Measurements from ENCODE around the gene PHLDA2. TPM values are rescaled to one million over a fixed set of nuclear protein-coding genes. Genes with fewer than 3 reads are reported as not detected.
A peak's percentile ranks its signal among the peaks of the same experiment; 100 is the strongest.

PHLDA2 gene
- total RNA-seq, 1 donor from 2014 or later: not detected

DNA sequence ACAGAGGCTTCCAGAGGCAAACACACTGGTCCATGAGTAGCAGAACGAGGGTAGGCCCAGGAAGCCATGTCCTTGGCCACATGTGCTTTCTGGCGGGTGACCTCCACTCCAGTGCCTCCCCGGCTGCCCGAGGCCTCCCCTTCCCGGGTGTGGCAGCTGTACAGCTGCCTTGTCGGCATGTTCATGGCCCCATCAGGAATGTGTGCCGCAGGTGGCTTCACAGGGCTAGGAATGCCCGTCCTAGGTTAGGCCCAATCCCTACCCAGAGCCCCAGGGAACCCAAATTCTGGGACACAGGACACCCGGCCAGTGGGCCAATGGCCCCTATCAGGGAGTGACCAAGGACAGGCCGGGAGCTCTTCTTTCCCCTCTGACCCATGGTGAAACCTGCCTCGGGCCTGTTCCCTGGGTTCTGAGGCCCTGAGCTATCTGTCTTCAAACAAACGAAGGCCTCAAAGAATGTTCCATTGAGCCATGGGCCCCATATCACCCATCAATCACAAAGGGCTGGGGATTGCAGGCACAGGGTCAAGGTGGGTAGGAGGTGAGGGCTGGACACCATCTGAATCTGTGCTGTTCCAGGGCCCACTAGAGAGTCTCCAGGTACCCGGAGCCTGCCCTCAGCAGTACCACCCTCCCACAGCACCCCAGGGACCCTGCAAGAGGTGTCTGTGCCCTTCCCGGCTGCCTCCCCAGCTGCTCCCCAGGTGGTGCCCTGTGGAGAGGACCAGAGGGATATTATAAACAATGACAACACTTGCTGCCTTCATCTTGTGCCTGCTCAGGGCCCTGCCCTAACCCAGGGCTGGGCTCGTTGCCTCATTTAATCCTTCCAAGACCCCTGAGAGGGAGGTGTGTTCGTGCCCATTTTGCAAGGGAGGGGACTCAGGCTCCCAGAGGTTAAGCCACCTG lies 39.6 kb downstream of the PHLDA2 start:
- Histone ChIP-seq H3K9me3 (no peaks in the 10 kb centered on the region), H3K4me1 (peaks cover 3 to 14% of the 10 kb centered on the region in 2 donors), H3K27ac (no peak overlapping the region), H3K36me3 (no peaks in the 10 kb centered on the region), H3K4me3 (no peak overlapping the region), H3K27me3 (no peaks in the 10 kb centered on the region)
- TF ChIP-seq, protein P1, sequence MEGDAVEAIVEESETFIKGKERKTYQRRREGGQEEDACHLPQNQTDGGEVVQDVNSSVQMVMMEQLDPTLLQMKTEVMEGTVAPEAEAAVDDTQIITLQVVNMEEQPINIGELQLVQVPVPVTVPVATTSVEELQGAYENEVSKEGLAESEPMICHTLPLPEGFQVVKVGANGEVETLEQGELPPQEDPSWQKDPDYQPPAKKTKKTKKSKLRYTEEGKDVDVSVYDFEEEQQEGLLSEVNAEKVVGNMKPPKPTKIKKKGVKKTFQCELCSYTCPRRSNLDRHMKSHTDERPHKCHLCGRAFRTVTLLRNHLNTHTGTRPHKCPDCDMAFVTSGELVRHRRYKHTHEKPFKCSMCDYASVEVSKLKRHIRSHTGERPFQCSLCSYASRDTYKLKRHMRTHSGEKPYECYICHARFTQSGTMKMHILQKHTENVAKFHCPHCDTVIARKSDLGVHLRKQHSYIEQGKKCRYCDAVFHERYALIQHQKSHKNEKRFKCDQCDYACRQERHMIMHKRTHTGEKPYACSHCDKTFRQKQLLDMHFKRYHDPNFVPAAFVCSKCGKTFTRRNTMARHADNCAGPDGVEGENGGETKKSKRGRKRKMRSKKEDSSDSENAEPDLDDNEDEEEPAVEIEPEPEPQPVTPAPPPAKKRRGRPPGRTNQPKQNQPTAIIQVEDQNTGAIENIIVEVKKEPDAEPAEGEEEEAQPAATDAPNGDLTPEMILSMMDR (IDR thresholded peaks at IDR 0.05): no peak
- intact Hi-C loops (cut with DNase I): loop anchor here (5.0 to 10.0 kb wide), 3 partner anchors 485 to 1125 kb away; partner anchors contain the start of genes CTSD and TSSC4
- no peak for DNase-seq (ENCODE audit: low spot score in 2 of 2)

- intact Hi-C loops (cut with DNase I): loop anchor here (1.0 to 10.0 kb wide), 5 partner anchors 109 to 1124 kb away; partner anchors contain the start of genes CTSD and TSSC4
- H3K36me3 ChIP-seq: no peaks in the 10 kb centered on the region
- peaks cover 3 to 14% of the 10 kb centered on the region in 2 donors for H3K4me1 ChIP-seq
- peak overlapping the region in 1 of 2 donors; percentile 38 for H3K27ac ChIP-seq
- H3K9me3 ChIP-seq: no peaks in the 10 kb centered on the region
- no peak overlapping the region for H3K4me3 ChIP-seq
- H3K27me3 ChIP-seq: no peaks in the 10 kb centered on the region
- TF ChIP-seq, protein P1 (IDR thresholded peaks at IDR 0.05): peak; percentile 94 to 99 (median 96)
- peak; percentile 65 to 95 for DNase-seq (ENCODE audit: low spot score in 2 of 2)
These were observed 40.8 kb downstream of the PHLDA2 start for GRCh38 chr11:2888266-2888968.

GRCh38 chr11:2887515-2888195 lies 41.6 kb downstream of the PHLDA2 start:
- TF ChIP-seq, protein P1 (IDR thresholded peaks at IDR 0.05): no peak
- no peaks in the 10 kb centered on the region for H3K9me3 ChIP-seq
- no peak overlapping the region for H3K4me3 ChIP-seq
- no peak for DNase-seq (ENCODE audit: low spot score in 2 of 2)
- peaks cover 3 to 16% of the 10 kb centered on the region in 2 donors for H3K4me1 ChIP-seq
- intact Hi-C loops (cut with DNase I): loop anchor here (1.0 to 10.0 kb wide), 6 partner anchors 105 to 1123 kb away; partner anchors contain the start of genes CTSD, NAP1L4 and TSSC4
- peak overlapping the region; percentile 38 to 86 for H3K27ac ChIP-seq
- no peaks in the 10 kb centered on the region for H3K27me3 ChIP-seq
- H3K36me3 ChIP-seq: no peaks in the 10 kb centered on the region

DNA sequence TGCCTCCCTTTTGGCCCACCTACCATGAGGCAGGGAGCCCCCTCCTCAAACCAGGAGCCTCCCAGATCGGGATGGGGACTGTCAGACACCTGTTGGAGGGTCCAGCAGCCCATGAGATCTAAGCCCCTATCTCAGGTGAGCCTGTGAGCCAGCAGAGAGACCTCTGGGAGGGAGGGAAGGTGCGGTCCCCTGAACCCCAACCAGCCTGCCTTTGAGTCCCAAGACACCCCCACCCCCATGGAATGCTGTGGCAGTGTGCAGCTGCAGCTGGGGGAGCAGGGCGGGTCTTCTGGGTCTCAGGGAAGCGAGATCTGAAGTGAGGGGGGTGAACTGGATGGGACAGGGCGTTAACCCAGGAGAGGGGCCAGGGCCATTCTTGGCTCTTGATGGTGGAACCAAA lies 42.3 kb downstream of the PHLDA2 start:
- Histone ChIP-seq H3K27ac (peak overlapping the region; percentile 80 to 86), H3K4me3 (no peak overlapping the region), H3K4me1 (peaks cover 3 to 16% of the 10 kb centered on the region in 2 donors), H3K9me3 (no peaks in the 10 kb centered on the region), H3K27me3 (no peaks in the 10 kb centered on the region), H3K36me3 (no peaks in the 10 kb centered on the region)
- intact Hi-C loops (cut with DNase I): loop anchor here (2.0 to 10.0 kb wide), 4 partner anchors 106 to 1122 kb away; partner anchors contain the start of genes CTSD, NAP1L4 and TSSC4
- TF ChIP-seq, protein P1 (IDR thresholded peaks at IDR 0.05): no peak
- DNase-seq (ENCODE audit: low spot score in 2 of 2): no peak
